Ishikawa (cell line): ENCODE measurements around the gene USO1.

Experiments
- CEBPB ChIP-seq: IDR thresholded peaks from 2 replicates; pipeline ENCODE4 v1.6.1; 2012
- EGR1 ChIP-seq: IDR thresholded peaks from 2 replicates; pipeline ENCODE4 v1.6.1; 2012
- EP300 ChIP-seq: IDR thresholded peaks from 2 replicates; pipeline ENCODE4 v1.6.1; 2012; ENCODE audit warnings: borderline replicate concordance
- FOXM1 ChIP-seq: IDR thresholded peaks from 2 replicates; pipeline ENCODE4 v1.6.1; 2012; ENCODE audit warnings: low read depth, borderline replicate concordance
- MAX ChIP-seq: IDR thresholded peaks from 2 replicates; pipeline ENCODE4 v1.6.1; 2012
- NFIC ChIP-seq: IDR thresholded peaks from 2 replicates; pipeline ENCODE4 v1.6.1; 2012
- RAD21 ChIP-seq: IDR thresholded peaks from 2 replicates; pipeline ENCODE4 v1.6.1; 2012; ENCODE audit warnings: low read depth
- REST ChIP-seq: IDR thresholded peaks from 2 replicates; pipeline ENCODE4 v1.6.1; 2012; ENCODE audit warnings: low read depth, mild to moderate bottlenecking
- TAF1 ChIP-seq: IDR thresholded peaks from 2 replicates; pipeline ENCODE4 v1.6.1; 2012; ENCODE audit warnings: low read depth, mild to moderate bottlenecking
- ZBTB7A ChIP-seq: IDR thresholded peaks from 2 replicates; pipeline ENCODE4 v1.6.1; 2012; ENCODE audit warnings: low read depth

- TF ChIP-seq TAF1 (no peak), RAD21 (no peak), REST (no peak), FOXM1 (no peak), CEBPB (no peak), ZBTB7A (no peak), NFIC (no peak), MAX (no peak), EGR1 (no peak), EP300 (no peak)
Observed at GRCh38 chr4:75686346-75686745, 38.0 kb upstream of the USO1 start.
